ENCODE data around the gene RHPN2. TPM values are rescaled to one million over a fixed set of nuclear protein-coding genes. Genes with fewer than 3 reads are reported as not detected.

RHPN2 gene
- total RNA-seq, 1 experiment from 2014 or later: 29.2 TPM

DNA sequence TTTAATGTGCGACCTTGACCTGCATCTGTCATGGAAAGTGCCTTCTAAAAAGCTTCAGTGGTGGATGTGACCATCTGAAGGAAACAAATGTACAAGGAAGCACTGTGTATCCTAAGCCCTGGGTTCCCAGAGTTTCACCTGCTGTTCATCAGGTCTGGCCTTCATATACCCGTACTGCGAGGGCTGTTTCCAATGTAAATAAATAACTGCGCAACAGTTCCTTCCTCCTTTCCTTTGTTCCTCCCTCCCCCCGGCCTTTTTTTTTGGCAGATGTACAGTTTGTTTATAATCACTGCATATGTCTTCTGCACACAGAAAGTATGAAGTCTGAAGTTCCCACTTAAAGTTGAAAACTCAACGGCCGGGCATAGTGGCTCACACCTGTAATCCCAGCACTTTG, 87.4 kb downstream of the RHPN2 start:
- no peak overlapping the region for H3K27ac Mint-ChIP-seq
- H3K36me3 Mint-ChIP-seq (ENCODE audit: insufficient read depth in 1 of 3, low read depth in 3 of 3): peaks cover 7 to 54% (median 33%) of the 10 kb centered on the region in 3 experiments; a peak in 6 of 7 replicates
- WGBS (ENCODE audit: extremely low coverage, insufficient read length, low lambda C conversion rate): no CpG with 5 or more reads among the region's 7 CpGs
- Histone ChIP-seq H2BK120ac (ENCODE audit: low read depth, low read length, poor library complexity, severe bottlenecking) (no peak overlapping the region), H3K27me3 (ENCODE audit: insufficient read depth, low read length) (no peaks in the 10 kb centered on the region), H2BK5ac (ENCODE audit: insufficient read length, low read length) (no peak overlapping the region), H4K8ac (replicated peaks; ENCODE audit: insufficient read length, low read depth, low read length) (no peak overlapping the region), H3K4me2 (ENCODE audit: insufficient read depth, insufficient read length, low read length) (no peak overlapping the region), H3K9me3 (ENCODE audit: control insufficient read depth, low read depth, low read length) (no peaks in the 10 kb centered on the region), H3K4me1 (ENCODE audit: insufficient read depth, low read length) (no peaks in the 10 kb centered on the region), H2BK12ac (ENCODE audit: insufficient read length, low read depth, low read length) (no peak overlapping the region), H3T11ph (ENCODE audit: low read length) (no peak overlapping the region), H3K23ac (ENCODE audit: insufficient read length, low read depth, low read length) (no peak overlapping the region), H2BK15ac (ENCODE audit: low read depth, low read length) (no peak overlapping the region), H4K91ac (ENCODE audit: insufficient read length, low read depth, low read length) (no peak overlapping the region), H2AK5ac (ENCODE audit: insufficient read length, low read length) (no peak overlapping the region), H2AFZ (ENCODE audit: low read length) (no peak overlapping the region), H3K18ac (ENCODE audit: insufficient read length, low read depth, low read length) (no peak overlapping the region), H3K23me2 (ENCODE audit: insufficient read length, low read depth, low read length, poor library complexity, severe bottlenecking) (peaks cover under 1% of the 10 kb centered on the region), H3K27ac (ENCODE audit: insufficient read length, low read depth, low read length) (no peak overlapping the region), H4K5ac (ENCODE audit: insufficient read length, low read depth, low read length) (no peak overlapping the region), H3K79me1 (ENCODE audit: insufficient read depth, low read depth, low read length, poor library complexity, severe bottlenecking) (no peaks in the 10 kb centered on the region), H3K9ac (ENCODE audit: extremely low read depth, insufficient read length, low read length) (no peak overlapping the region), H2BK20ac (ENCODE audit: low read depth, low read length, poor library complexity, severe bottlenecking) (no peak overlapping the region), H3K56ac (ENCODE audit: insufficient read length, low read depth, low read length) (no peak overlapping the region), H3K14ac (ENCODE audit: insufficient read depth, low read length) (no peak overlapping the region), H3K79me2 (ENCODE audit: insufficient read depth, low read length) (no peaks in the 10 kb centered on the region), H3K4ac (ENCODE audit: low read depth, low read length) (no peak overlapping the region), H4K20me1 (ENCODE audit: control insufficient read depth, insufficient read depth, insufficient read length) (no peaks in the 10 kb centered on the region)
- DNase-seq: no peak
- TF ChIP-seq, protein P1, sequence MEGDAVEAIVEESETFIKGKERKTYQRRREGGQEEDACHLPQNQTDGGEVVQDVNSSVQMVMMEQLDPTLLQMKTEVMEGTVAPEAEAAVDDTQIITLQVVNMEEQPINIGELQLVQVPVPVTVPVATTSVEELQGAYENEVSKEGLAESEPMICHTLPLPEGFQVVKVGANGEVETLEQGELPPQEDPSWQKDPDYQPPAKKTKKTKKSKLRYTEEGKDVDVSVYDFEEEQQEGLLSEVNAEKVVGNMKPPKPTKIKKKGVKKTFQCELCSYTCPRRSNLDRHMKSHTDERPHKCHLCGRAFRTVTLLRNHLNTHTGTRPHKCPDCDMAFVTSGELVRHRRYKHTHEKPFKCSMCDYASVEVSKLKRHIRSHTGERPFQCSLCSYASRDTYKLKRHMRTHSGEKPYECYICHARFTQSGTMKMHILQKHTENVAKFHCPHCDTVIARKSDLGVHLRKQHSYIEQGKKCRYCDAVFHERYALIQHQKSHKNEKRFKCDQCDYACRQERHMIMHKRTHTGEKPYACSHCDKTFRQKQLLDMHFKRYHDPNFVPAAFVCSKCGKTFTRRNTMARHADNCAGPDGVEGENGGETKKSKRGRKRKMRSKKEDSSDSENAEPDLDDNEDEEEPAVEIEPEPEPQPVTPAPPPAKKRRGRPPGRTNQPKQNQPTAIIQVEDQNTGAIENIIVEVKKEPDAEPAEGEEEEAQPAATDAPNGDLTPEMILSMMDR (conservative IDR thresholded peaks at IDR 0.05): no peak
- H3K9me3 Mint-ChIP-seq: no peaks in the 10 kb centered on the region
- peaks cover 0 to 3% of the 10 kb centered on the region in 2 experiments; a peak in 1 of 4 replicates for H3K4me1 Mint-ChIP-seq
- H3K4me3 Mint-ChIP-seq: no peak overlapping the region; a peak in 1 of 5 replicates
- H3K27me3 Mint-ChIP-seq (ENCODE audit: low read depth): no peaks in the 10 kb centered on the region

Data from H9 (cell line).